Measurements from ENCODE around the gene EFCAB6. TPM values are rescaled to one million over a fixed set of nuclear protein-coding genes. Genes with fewer than 3 reads are reported as not detected.

Gene EFCAB6
- total RNA-seq, 2 donors from 2014 or later = 3.3 to 10.5 TPM

GRCh38 chr22:43479962-43480361 is 332.1 kb downstream of the EFCAB6 start:
- no peak for DNase-seq (ENCODE audit: low spot score)
- Histone ChIP-seq H3K27ac (no peak overlapping the region), H3K4me1 (replicated peaks) (no peaks in the 10 kb centered on the region), H3K9me3 (no peaks in the 10 kb centered on the region), H3K4me3 (no peak overlapping the region), H3K36me3 (no peaks in the 10 kb centered on the region), H3K27me3 (replicated peaks; ENCODE audit: insufficient read depth) (no peaks in the 10 kb centered on the region)
- intact Hi-C loops (cut with DNase I) = no loop called here
- TF ChIP-seq POLR2AphosphoS5 (IDR thresholded peaks at IDR 0.05) (no peak), CTCF (IDR thresholded peaks at IDR 0.05) (no peak), POLR2A (IDR thresholded peaks at IDR 0.05) (no peak)
- 89% methylated on average over 7 of the region's 7 CpGs for WGBS

- Histone ChIP-seq H3K36me3 (no peaks in the 10 kb centered on the region), H3K27ac (no peak overlapping the region), H3K27me3 (replicated peaks; ENCODE audit: insufficient read depth) (no peaks in the 10 kb centered on the region), H3K4me3 (no peak overlapping the region), H3K9me3 (no peaks in the 10 kb centered on the region), H3K4me1 (replicated peaks) (no peaks in the 10 kb centered on the region)
- no peak for TF ChIP-seq POLR2AphosphoS5 (IDR thresholded peaks at IDR 0.05)
- no peak for TF ChIP-seq POLR2A (IDR thresholded peaks at IDR 0.05)
- TF ChIP-seq CTCF (IDR thresholded peaks at IDR 0.05) = no peak
- intact Hi-C loops (cut with DNase I) = no loop called here
- no peak for DNase-seq (ENCODE audit: low spot score)
- 94% methylated on average over 7 of the region's 7 CpGs for WGBS
These were observed 332.7 kb downstream of the EFCAB6 start for GRCh38 chr22:43479301-43479950.

Small RNA genes lying within 50 kb of the gene (small RNA-seq; reads per million reads assigned to genes)
- 0 reads per million in 2 donors for gene HMGN2P9

Other genes starting within 250 kb of the EFCAB6 start
- 1 to 10 TPM in 1 of 2 donors, under 1 TPM in 1; 0.14 to 3.3 TPM for gene SULT4A1, start 50.2 kb upstream of the EFCAB6 start, total RNA-seq
- not detected for gene PNPLA5, start 79.7 kb upstream of the EFCAB6 start, total RNA-seq
- under 1 TPM; 0.14 to 0.28 TPM for gene PNPLA3, start 111.5 kb upstream of the EFCAB6 start, total RNA-seq
- 10 to 100 TPM; 32.3 to 43.2 TPM for gene SAMM50, start 143.1 kb upstream of the EFCAB6 start, total RNA-seq
- gene PARVB, start 212.0 kb upstream of the EFCAB6 start, total RNA-seq = 10 to 100 TPM; 11.7 to 28.4 TPM